GM12874 (cell line): ENCODE measurements around the gene TAF4.

ENCODE experiments used
- CTCF ChIP-seq: IDR thresholded peaks from 2 replicates; pipeline ENCODE4 v1.5.1; 2011; ENCODE audit warnings: low read depth, mild to moderate bottlenecking, control low read depth, low read length, moderate library complexity; ENCODE audit not compliant: insufficient read depth

Gene TAF4

DNA sequence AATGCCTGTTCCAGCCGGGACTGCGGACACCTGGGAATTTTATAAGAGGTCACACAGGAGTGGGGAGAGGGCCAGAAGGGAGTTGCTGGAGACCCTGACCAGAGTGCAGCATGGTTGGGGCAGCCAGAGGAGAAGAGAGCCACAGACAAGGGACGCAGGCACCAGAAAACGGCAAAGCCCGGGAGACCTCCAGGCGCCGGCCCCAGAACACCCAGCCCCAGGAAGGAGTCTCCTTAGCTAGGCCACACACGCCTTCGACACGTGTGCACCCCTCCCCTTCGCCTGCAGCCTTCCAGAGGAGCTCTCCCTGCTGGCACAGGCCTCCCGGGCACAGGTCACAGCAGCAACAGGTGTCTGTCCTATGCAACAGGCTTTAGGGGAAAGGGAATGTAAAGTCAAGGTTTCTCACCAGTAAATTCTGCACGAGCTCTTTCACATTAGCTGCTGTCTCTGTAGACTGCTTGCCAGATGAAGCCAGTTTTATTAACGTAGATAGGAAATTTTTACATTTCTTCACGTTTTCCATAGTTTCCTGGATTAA is 57.0 kb downstream of the TAF4 start:
- no peak for TF ChIP-seq CTCF

- TF ChIP-seq CTCF: no peak
Observed at GRCh38 chr20:62007127-62007647, 58.5 kb downstream of the TAF4 start.

GRCh38 chr20:62006482-62006881 is 59.2 kb downstream of the TAF4 start:
- no peak for TF ChIP-seq CTCF

DNA sequence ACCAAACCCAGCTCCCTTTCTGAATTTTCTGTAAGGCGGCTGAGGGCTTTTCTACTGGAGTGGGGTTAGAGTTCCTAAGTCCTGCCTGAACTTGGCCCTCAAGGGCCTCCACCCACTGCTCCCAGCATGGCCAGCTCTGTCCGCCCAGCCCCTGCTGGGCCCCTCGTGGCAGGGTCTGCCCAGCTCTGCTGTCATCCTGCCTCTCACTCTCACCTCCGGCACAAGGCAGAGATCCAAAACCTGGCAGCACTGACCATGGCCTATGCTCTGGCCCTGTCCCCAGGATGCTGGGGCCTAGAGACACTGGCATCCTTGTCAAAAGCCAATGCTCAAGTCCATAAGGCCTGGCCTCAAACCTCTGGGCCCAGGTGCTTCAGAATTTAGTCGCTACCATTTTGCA is 61.1 kb downstream of the TAF4 start:
- TF ChIP-seq CTCF: no peak

- no peak for TF ChIP-seq CTCF
Observed at GRCh38 chr20:62003567-62004405, 61.9 kb downstream of the TAF4 start.

- no peak for TF ChIP-seq CTCF
Observed at GRCh38 chr20:62002882-62003480, 62.7 kb downstream of the TAF4 start.

DNA sequence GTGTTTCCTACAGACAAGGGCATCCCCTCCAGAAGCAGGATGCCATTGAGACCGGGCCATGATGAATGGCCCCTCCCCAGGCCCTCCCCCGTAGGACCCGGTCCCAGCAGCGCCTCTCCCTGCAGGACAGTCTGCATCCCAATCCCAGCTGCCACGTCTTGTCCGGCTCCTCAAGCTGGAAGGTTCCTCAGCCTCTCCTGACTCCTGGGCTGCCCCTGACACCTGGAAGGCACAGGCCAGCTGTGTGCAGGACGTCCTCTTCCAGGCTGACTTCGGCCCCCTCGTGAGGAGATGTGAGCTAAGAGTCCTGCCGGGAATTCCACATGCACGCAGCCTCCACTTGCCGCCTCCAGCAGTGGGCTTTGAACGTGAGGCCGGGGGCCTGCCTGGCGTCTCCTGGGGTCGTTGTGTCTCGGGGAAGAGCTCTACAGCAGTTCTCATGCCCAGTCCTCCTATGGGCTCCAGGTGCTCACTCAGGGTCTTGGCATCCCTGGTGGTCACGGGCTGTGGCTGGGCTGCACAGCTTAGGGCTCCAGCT is 64.4 kb downstream of the TAF4 start:
- no peak for TF ChIP-seq CTCF
